Fibroblast of pulmonary artery (primary cell): ENCODE measurements around the gene MAP2K6.
"Not testable (repeated sequence)": the region's sequence is repeated elsewhere in the genome, so short reads cannot be mapped to it uniquely, and the experiment has no call there.

Experiments used
- DNase-seq: peaks from one replicate; pipeline ENCODE4 v3.0.0-alpha.2; 2010; ENCODE audit warnings: low read depth
- H3K4me3 ChIP-seq: replicated peaks from 2 replicates; pipeline ENCODE4 v1.5.1; 2011; ENCODE audit warnings: low read depth, mild to moderate bottlenecking, control low read depth, low read length, moderate library complexity
- CTCF ChIP-seq: IDR thresholded peaks from 2 replicates; pipeline ENCODE4 v1.5.1; 2011; ENCODE audit warnings: mild to moderate bottlenecking, control low read depth, low read length, inconsistent platforms; ENCODE audit errors: missing control alignments

MAP2K6 gene

DNA sequence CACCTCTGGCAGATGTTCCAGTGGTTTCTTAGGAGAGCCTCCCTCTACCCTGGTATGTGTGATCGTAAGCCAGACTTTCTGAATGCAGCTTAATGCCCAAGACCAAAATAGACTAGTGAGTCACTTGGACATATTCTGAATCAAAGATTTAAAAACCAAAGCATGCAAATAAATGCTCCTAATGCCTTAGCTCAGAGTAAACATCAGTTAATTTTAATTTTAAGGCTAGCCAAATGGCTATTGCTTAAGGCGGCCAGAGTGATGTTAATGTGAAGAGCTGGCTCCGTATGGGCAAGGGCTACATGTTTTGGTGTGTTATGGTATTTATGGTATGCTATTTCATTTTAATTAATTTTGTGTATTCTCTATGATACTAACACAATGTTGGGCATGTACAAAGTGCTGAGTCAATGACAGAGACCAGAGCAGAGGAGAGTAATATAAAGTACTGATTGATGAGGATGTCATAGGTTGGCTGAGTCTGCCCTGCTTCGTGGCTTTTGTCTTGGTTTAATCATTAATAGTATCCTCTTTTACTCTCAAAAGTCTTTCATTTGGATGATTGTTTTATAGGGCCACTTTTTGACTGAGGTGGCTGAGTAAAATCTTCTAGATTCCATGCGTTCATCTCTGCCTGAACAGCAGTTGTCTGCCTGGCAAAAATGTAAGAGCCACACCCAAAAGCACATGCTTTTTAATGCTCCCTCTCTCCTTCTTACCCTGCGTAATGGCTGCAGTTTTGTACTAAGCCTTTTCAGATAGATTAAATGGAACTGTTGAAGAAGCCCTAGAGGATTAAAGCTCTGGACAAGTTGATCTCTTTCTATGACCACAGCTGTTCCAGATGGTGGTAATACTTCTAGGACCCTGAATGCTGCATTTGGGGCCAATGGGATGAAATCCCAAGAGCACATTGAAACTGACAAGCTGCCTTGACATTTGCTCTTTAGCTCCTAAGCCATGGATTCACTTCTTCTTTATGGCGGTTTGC lies 59.6 kb downstream of the MAP2K6 start:
- DNase-seq, result peak; percentile 2
- no peak overlapping the region for H3K4me3 ChIP-seq
- no peak for TF ChIP-seq CTCF

DNA sequence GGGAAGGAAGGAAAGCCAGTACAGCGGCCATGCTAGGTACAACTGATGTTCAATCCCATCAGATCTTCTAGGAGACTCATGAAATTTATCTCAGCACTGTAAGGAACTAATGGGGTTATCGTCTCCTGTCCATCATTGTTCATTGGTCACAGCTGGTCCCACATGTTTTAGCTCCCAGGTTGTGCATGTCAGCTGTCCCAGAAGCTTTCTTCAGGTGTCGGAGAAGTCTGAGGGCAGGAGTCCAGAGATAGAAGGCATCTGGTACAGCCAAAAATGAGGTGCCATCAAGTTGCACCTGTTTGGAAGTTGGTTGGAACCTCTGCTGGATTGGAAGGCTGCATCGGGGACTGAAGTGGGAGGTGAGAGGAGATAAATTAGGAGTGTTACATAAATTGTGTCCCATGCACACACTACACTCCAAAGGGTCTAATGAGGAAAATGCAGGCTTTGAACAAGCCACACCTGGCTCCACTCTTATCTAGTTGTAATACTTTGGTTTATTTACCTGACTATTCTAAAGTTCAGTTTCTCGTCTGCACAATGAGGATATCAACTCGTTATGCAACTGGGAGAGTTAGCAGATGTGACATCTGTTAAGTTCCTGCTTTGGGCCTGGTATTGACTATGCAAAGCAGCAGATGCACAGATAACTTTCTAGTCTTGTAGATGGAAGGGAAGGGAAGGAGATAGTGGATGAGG lies 62.9 kb downstream of the MAP2K6 start:
- no peak for DNase-seq
- H3K4me3 ChIP-seq, result no peak overlapping the region
- TF ChIP-seq CTCF, result no peak

DNA sequence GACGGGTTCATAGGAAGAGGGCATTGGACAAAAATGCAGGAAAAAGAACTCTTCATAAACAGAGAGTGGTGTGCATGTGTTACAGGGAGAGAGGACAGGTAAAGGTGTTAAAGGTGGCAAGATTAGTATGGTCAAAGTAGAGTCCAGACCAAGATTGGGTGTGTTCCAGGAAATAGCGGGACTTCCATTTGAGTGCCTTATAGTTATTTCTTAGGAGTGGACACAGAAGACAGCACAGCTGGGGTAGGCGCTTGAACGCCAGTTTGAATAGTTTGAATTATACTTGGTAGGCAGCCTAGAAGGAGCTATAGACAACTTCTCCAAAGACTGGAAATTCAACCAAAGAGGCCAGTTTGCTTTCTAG lies 63.4 kb downstream of the MAP2K6 start:
- no peak overlapping the region for H3K4me3 ChIP-seq
- TF ChIP-seq CTCF, result no peak
- DNase-seq, result no peak

- no peak overlapping the region for H3K4me3 ChIP-seq
- no peak for DNase-seq
Observed at GRCh38 chr17:69478916-69479315, 64.4 kb downstream of the MAP2K6 start.

DNA sequence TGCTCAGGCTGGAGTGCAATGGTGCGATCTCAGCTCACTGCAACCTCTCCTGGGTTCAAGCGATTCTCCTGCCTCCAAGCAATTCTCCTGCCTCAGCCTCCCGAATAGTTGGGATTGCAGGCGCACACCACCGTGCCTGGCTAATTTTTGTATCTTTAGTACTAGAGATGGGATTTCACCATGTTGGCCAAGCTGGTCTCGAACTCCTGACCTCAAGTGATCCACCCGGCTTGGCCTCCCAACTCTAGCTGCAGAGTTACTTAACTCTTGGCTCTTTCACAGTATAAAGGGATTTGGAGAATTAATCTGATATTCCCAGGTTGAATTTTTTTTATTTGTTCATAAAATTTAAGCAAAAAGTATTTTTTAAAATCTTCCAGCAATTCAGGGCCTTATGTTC lies 65.3 kb downstream of the MAP2K6 start:
- not testable (repeated sequence) for H3K4me3 ChIP-seq, DNase-seq

More at GRCh38 chr17:69478916-69479315, 64.4 kb downstream of the MAP2K6 start:
- TF ChIP-seq CTCF, result no peak

- no peak for TF ChIP-seq CTCF
- DNase-seq, result no peak
- no peak overlapping the region for H3K4me3 ChIP-seq
Observed at GRCh38 chr17:69480245-69480644, 65.7 kb downstream of the MAP2K6 start.

DNA sequence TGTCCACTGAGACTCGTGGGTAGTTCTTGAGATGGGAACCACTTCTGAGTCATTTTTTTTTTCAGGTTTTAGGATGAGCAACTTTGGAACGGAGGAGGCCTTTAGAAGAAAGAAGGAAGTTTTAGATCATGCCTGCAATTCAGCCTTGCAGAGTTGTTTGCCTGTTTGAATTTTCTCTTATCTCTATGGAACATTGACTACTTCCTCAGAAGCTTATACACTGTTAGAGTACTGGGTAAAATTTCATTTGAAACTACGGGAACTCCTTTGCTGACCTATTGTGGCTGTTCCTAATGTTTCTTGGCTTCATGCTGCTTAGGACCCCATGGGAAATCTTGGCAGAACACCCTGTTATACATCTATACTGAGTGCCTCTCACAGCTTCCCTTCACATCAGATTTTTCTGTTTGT lies 70.8 kb downstream of the MAP2K6 start:
- peak; percentile 5 for DNase-seq
- no peak for TF ChIP-seq CTCF
- H3K4me3 ChIP-seq, result no peak overlapping the region
